IPS-18c (cell line): ENCODE data around the gene BTBD9.
A peak's percentile ranks its signal among the peaks of the same experiment; 100 is the strongest.

ENCODE experiments used
- H3K4me3 ChIP-seq: 2 replicates; pipeline ENCODE4 v1.7.0; 2013; ENCODE audit warnings: low read depth, mild to moderate bottlenecking, low read length, moderate library complexity; ENCODE audit not compliant: insufficient read depth
- H3K9me3 ChIP-seq: one replicate; pipeline ENCODE4 v1.6.1; 2013; ENCODE audit warnings: mild to moderate bottlenecking, low read length, moderate library complexity; ENCODE audit not compliant: control insufficient read depth, insufficient read depth

The BTBD9 gene

DNA sequence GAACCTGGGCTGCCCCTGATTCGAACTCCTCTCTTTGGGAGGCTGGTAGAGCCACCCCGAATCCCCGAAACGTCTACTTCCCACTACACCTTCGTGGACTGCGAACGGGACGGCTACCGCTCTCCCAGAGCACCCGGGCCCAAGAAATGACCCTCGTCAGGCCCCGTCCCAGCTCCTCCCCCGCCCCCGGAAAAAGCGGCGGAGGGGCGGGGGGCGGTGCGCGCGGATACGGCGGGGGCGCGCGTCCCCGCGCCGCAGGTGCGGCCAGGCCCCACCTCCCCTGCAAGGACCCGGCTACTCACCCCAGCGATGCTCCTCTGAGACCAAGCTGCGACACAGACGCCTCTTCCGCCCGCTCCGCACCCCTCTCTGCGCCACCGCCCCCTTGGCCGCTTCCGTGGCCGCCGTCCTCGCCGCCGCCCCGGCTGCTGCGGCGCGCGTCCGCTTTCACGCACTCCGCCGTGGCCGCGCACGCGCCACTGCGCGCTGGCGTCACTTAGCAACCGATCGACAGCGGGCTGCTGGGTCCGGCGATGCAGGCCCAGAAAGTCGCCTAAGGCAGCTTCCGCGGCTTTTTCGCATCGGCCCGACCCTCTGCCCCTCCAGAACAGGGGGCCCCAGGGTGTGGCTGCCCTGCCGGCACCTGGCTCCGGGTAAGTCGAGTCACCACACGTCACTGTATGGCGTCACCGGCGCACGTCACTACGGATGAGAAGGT, at the start of gene BTBD9:
TSS of gene BTBD9 (minus strand) at position 432 of the 718 bp plus-strand sequence.
- peak within 1 kb of the TSS; percentile 85 for H3K4me3 ChIP-seq
- no peaks in the 10 kb centered on the region for H3K9me3 ChIP-seq

DNA sequence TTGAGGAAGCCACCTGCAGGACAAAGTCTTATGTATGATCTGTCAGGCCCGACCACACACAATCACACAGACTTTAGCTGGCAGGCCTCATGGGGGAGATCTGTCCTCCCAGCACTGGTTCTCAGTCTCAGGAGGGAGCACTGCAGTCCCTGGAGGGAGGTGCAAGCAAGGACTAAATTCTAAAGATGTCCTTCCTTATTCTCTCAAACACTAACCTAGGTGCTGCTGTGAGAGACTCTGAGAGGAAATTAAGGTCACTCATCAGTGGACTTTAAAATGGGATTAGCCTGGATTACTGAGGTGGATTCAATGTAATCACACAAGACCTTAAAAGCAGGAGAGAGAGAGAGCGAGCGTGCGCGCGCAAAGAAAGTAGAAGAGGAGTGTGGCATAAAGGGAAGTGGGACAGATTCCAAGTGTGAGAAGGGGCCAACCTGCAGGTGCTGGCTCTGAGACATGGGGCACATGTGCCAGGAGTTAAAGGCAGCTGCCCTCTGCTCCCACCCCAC, 48.9 kb upstream of the BTBD9 start:
- Histone ChIP-seq H3K9me3 (no peaks in the 10 kb centered on the region), H3K4me3 (no peak overlapping the region)

- H3K9me3 ChIP-seq = no peaks in the 10 kb centered on the region
- H3K4me3 ChIP-seq = no peak overlapping the region
Measured at GRCh38 chr6:38687549-38687948, 47.8 kb upstream of the BTBD9 start.

GRCh38 chr6:38687043-38687353, 47.3 kb upstream of the BTBD9 start:
- Histone ChIP-seq H3K4me3 (no peak overlapping the region), H3K9me3 (no peaks in the 10 kb centered on the region)

DNA sequence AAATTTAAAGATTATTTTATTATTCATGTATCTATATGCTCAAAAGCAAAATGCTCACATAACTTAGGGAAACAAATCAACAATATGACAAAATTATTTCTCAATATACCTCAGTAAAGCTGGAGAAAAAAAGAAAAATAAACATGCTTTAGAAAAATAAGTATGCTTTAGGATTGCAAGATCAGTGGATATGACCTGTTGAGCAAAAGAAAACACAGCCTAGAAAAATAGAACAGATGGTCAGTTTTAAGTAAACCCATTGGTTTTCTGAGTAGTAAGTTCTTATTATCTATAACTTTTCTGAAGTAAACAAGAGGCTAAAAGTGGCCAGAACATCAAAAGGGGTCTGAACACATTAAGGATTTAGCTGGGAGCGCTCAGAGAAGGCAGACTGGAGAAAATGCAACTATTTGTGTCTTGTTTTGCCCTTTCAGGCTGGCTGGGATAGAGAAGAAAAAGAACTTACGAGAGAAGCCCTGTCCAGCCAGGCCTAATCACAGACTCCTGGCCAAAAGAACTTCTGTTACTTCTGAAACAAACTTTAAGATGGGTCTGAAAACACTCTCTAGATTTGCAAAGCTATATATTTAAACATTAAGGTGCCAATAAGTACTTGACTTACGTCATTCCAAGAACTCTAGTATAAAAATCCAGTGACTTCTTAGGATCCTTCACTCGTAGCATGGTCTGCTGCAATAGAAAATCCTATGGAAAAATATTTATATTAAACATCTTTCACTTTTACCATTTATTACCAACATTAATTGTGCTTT, 46.7 kb upstream of the BTBD9 start:
- Histone ChIP-seq H3K4me3 (no peak overlapping the region), H3K9me3 (no peaks in the 10 kb centered on the region)

DNA sequence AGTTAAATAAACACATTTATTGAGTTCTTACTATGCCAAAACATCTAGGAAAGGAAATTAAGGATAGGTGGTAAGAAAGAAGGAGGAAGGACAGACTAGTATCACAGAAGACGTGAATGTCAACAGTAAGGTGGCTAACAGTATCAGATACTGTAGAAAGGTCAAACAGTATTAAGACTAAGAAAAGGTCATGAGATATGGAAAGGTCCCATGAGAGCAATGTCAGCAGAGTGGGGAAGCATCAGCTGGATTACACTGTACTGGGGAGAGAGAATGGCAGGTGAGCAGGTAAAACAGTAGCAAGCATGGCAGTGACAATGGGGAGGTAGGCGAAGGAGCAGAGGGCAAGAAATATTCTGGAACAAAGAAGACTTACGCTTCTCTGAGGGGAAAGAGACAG, 45.2 kb upstream of the BTBD9 start:
- H3K9me3 ChIP-seq = no peaks in the 10 kb centered on the region
- H3K4me3 ChIP-seq = no peak overlapping the region

GRCh38 chr6:38684237-38684636, 44.5 kb upstream of the BTBD9 start:
- Histone ChIP-seq H3K9me3 (no peaks in the 10 kb centered on the region), H3K4me3 (no peak overlapping the region)

DNA sequence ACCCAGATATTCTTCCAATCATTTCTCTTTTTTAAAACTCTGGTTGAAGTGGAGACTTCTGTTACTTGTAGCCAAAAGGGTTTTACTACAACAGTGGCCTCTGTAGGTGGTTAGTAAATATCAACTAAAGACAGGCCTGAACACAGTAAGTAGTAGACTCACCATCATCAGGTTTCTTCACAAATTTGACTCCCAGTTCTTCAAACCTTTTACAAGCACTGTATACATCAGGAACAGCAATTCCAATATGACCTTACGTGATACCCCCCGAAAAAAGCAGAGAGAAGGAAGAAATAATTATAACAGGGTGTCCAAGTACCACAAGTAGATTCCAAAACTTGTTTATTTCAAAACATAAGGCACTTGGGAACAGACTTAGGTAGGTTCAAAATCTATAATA, 42.1 kb upstream of the BTBD9 start:
- H3K4me3 ChIP-seq = no peak overlapping the region
- H3K9me3 ChIP-seq = no peaks in the 10 kb centered on the region

- H3K4me3 ChIP-seq = no peak overlapping the region
- H3K9me3 ChIP-seq = no peaks in the 10 kb centered on the region
Measured at GRCh38 chr6:38679668-38680067, 39.9 kb upstream of the BTBD9 start.

DNA sequence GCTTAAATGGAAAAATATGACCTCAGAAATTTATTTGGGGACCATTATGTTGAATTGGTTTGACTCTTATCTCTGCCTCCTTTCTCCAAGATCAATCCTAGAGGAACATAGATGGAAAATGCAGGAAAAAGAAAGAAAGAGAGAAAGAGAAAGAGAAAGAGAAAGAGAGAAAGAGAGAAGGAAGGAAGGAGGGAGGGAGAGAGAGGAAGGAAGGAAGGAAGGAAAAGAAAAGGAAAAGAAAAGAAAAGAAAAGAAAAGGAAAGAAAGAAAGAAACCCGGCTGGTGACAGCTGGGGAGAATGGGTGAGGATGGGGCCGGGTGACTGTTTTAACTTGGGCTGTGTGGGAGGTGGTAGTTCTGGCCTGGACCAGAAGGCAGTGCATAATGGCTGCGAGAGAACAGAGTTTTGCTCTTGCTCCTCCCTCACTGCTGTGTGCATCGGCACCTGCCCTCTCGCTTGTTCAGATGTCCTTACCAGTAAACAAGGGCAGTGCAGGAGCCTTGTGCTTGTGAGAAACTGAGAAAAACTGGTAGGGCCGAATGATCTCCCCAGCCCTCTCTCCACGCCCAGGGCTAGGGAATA, 38.5 kb upstream of the BTBD9 start:
- Histone ChIP-seq H3K4me3 (no peak overlapping the region), H3K9me3 (no peaks in the 10 kb centered on the region)

- H3K4me3 ChIP-seq = no peak overlapping the region
- no peaks in the 10 kb centered on the region for H3K9me3 ChIP-seq
Measured at GRCh38 chr6:38676974-38677544, 37.3 kb upstream of the BTBD9 start.

DNA sequence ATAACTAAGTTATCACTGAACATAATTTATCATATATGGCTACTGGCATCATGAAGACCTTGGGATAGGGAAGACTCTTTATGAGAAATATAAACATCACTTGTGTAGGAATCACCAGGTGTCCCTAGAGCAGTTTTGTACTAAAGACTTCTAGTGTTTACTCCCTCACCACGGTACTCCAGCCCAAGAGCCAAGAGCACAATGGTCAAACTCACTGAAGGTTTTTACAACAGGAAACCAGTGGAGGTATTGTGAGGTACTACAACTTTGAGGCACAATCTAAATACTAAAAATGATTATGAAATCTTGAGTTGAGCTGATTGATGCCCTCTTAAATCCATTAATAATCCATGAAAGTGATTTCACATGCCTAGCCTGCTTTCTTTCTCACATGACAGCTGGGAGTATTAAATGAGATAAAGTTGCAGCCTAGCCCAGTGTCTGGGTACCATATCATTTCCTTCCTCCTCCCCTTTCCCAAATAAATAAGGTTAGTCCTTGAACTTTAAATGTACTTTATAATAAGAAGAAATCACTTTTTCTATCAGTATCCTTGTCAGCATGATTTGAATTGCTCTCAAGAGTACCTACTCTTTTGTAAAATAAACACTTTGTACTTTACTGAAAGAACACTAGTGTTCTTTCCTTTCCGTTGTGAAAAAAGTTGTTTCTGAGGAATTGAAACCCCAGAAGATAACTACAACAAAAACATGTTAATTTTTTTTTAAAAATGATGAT, 36.7 kb upstream of the BTBD9 start:
- Histone ChIP-seq H3K9me3 (no peaks in the 10 kb centered on the region), H3K4me3 (no peak overlapping the region)

- H3K9me3 ChIP-seq = no peaks in the 10 kb centered on the region
- H3K4me3 ChIP-seq = no peak overlapping the region
Measured at GRCh38 chr6:38673397-38674165, 33.9 kb upstream of the BTBD9 start.

DNA sequence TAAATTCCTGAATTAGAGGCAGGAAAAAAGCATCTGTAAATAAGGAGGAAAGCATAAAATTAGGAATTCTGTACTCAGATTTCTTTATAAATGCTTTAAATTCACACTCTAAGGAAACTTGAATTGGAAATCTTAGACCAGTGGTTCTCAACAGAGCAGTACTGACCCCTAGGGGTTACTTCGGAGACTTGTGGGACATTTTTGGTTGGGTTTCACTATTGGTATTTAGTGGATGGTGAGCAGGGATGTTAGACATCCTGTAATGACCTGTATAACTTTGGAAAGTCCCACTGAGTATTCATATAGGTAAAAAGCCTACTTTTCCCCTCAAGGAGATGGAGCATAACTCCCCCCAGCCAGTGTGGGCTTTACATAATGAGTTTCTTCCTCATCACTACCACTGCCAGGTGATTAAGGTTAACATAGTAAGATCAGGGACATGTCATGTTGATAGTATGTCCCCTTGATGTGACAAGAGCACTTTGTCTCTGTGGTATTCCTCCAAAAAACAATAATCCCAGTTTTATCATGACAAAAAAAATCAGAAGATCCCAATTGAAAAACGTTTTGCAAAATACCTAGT, 32.2 kb upstream of the BTBD9 start:
- H3K4me3 ChIP-seq = no peak overlapping the region
- H3K9me3 ChIP-seq = no peaks in the 10 kb centered on the region

- H3K9me3 ChIP-seq = no peaks in the 10 kb centered on the region
- no peak overlapping the region for H3K4me3 ChIP-seq
Measured at GRCh38 chr6:38658418-38659167, 18.9 kb upstream of the BTBD9 start.

- no peak overlapping the region for H3K4me3 ChIP-seq
- no peaks in the 10 kb centered on the region for H3K9me3 ChIP-seq
Measured at GRCh38 chr6:38656896-38657295, 17.2 kb upstream of the BTBD9 start.
